DOHH2 (cell line): ENCODE measurements around the gene TRAF3IP3.

Experiments
- EZH2phosphoT487 ChIP-seq: fragments of 200-600 bp; sonication (generic); IDR thresholded peaks from 2 replicates; pipeline ENCODE4 v1.6.1; 2017; ENCODE audit warnings: borderline replicate concordance, mild to moderate bottlenecking, antibody characterized with exemption, low read length, moderate library complexity, mixed read lengths
- TF ChIP-seq, protein P1 (sequence below): fragments of 200-600 bp; sonication (generic); IDR thresholded peaks from one replicate; pipeline ENCODE4 v1.5.1; 2014; ENCODE audit warnings: antibody characterized with exemption, mild to moderate bottlenecking, low read depth, low read length; ENCODE audit not compliant: poor library complexity, severe bottlenecking

DNA sequence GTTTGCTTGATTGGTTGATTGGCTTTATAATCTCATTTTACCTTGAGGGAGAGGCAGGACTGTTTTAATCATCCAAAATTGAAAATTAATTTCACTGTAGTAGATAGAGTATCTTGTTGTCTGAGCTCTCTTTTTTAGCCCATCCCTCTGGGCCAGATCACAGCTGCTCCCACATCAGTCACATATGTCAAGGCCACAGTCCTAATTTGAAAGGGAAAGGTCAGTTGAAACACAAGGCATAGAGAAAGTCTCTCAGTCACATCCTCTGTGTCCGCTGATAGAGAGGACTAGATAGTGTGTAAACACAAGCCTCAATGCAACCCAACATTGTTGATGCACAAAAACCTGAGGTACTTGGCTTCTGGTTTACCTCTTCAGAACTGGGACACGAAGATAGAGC lies 21.7 kb downstream of the TRAF3IP3 start:
- TF ChIP-seq, protein P1, sequence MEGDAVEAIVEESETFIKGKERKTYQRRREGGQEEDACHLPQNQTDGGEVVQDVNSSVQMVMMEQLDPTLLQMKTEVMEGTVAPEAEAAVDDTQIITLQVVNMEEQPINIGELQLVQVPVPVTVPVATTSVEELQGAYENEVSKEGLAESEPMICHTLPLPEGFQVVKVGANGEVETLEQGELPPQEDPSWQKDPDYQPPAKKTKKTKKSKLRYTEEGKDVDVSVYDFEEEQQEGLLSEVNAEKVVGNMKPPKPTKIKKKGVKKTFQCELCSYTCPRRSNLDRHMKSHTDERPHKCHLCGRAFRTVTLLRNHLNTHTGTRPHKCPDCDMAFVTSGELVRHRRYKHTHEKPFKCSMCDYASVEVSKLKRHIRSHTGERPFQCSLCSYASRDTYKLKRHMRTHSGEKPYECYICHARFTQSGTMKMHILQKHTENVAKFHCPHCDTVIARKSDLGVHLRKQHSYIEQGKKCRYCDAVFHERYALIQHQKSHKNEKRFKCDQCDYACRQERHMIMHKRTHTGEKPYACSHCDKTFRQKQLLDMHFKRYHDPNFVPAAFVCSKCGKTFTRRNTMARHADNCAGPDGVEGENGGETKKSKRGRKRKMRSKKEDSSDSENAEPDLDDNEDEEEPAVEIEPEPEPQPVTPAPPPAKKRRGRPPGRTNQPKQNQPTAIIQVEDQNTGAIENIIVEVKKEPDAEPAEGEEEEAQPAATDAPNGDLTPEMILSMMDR: no peak
- no peak for TF ChIP-seq EZH2phosphoT487
